ENCODE results near the gene SCAMP2.

DNA sequence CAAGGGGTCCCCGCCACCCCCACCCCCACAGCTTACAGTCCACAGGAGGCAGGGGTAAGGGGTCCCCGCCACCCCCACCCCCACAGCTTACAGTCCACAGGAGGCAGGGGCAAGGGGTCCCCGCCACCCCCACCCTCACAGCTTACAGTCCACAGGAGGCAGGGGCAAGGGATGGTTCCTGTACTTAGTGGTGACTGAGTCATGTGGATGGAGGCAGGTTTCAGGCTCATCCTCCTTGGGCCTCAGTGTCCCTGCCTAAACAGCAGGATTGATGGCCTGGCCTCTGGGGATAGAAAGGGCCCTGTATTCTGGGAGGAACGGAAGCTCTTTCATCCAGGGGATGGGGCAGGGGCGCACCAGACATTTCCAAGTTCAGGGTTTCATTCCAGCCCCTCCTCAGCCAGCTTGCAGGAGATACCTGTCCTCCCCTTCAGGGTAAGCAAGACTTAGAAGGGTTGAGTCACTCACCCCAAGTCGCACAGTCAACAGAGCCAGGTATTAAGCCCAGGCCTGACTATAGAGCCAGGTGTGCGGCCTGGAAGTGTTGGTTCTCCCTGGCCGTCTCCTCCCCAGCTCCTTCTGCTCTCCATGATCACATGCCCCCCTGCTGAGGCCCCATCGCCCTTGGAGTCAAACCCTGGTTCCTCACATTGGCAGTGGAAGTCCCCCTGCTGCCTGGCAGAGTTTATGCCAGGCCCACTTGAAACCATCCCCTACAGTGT lies 78.8 kb downstream of the SCAMP2 start:
- TF ChIP-seq CTCF (conservative IDR thresholded peaks at IDR 0.05; ENCODE audit: low read depth, low read length) (no peak), EZH2 (IDR thresholded peaks at IDR 0.05; ENCODE audit: borderline replicate concordance, low read depth, low read length, poor library complexity, severe bottlenecking) (no peak)
